Breast epithelium (tissue), 4 donors: ENCODE data around the gene DHX9. TPM values are rescaled to one million over a fixed set of nuclear protein-coding genes. Genes with fewer than 3 reads are reported as not detected.

Experiments used
- DNase-seq, 2 donors: peaks; one replicate each; pipeline ENCODE4 v3.0.0-alpha.2; 2019; ENCODE audit warnings: low spot score in 2 of 2
- H3K27ac ChIP-seq, 2 donors: fragments of 200-600 bp; sonication (generic) in 1 of 2; one replicate each; pipeline ENCODE4 v1.5.1; 2016 to 2019; ENCODE audit warnings: mild to moderate bottlenecking in 1 of 2
- H3K27me3 ChIP-seq, 2 donors: fragments of 200-600 bp; sonication (generic) in 1 of 2; one replicate each; pipeline versions ENCODE4 v1.5.1 to v1.6.0; 2017 to 2019; ENCODE audit warnings: control low read depth in 1 of 2, mild to moderate bottlenecking in 1 of 2
- H3K36me3 ChIP-seq: fragments of 200-600 bp; one replicate; pipeline ENCODE4 v1.5.1; 2019
- H3K4me1 ChIP-seq, 2 donors: fragments of 200-600 bp; sonication (generic); one replicate each; pipeline ENCODE4 v1.5.1; 2016 to 2019; ENCODE audit warnings: control low read depth in 1 of 2
- H3K4me3 ChIP-seq, 3 donors: fragments of 200-600 bp; sonication (generic); 1 replicate in 2 of 3; 2 replicates in 1 of 3; pipeline ENCODE4 v1.5.1; 2016 to 2019; ENCODE audit warnings: mild to moderate bottlenecking in 3 of 3, moderate library complexity in 2 of 3
- H3K9me3 ChIP-seq, 2 donors: fragments of 200-600 bp; sonication (generic) in 1 of 2; one replicate each; pipeline ENCODE4 v1.5.1; 2016 to 2019; ENCODE audit warnings: control low read depth in 1 of 2
- CTCF ChIP-seq, 3 donors: fragments of 450-650 bp; IDR thresholded peaks; one replicate each; pipeline ENCODE4 v1.5.1; 2016 to 2017; ENCODE audit warnings: antibody characterized with exemption in 3 of 3, mild to moderate bottlenecking in 3 of 3, moderate library complexity in 3 of 3
- POLR2A ChIP-seq: fragments of 450-650 bp; IDR thresholded peaks from one replicate; pipeline ENCODE4 v1.6.1; 2016; ENCODE audit warnings: antibody characterized with exemption, mild to moderate bottlenecking, moderate library complexity
- POLR2AphosphoS5 ChIP-seq, 3 donors: sonication (generic); formaldehyde crosslinking; IDR thresholded peaks; one replicate each; pipeline ENCODE4 v1.6.1; 2017; ENCODE audit warnings: antibody characterized with exemption in 3 of 3
- intact Hi-C: fragments of 100-400 bp; cut with DNase I; formaldehyde crosslinking; loops from one replicate; pipeline ENCODE4 v1.15.1; 2023; ENCODE audit warnings: low total_unique reads
- total RNA-seq, 3 donors: library from RNA; depleted of rRNA; stranded (reverse); fragments of >200 nt; gene quantifications; one replicate each; pipeline ENCODE4 v1.1.0, GENCODE V29; 2016

Gene DHX9
- total RNA-seq, 3 donors from 2014 or later = 89.3 to 173 (median 134) TPM

GRCh38 chr1:182823220-182823619 lies 15.9 kb upstream of the DHX9 start:
- DNase-seq = no peak
- intact Hi-C loops = no loop called here
- H3K9me3 ChIP-seq = no peaks in the 10 kb centered on the region
- H3K27me3 ChIP-seq = no peaks in the 10 kb centered on the region
- TF ChIP-seq CTCF (IDR thresholded peaks at IDR 0.05) = no peak
- no peak for TF ChIP-seq POLR2AphosphoS5 (IDR thresholded peaks at IDR 0.05)
- no peak for TF ChIP-seq POLR2A
- H3K4me3 ChIP-seq = no peak overlapping the region
- H3K4me1 ChIP-seq = no peaks in the 10 kb centered on the region
- no peak overlapping the region for H3K27ac ChIP-seq
- H3K36me3 ChIP-seq = no peaks in the 10 kb centered on the region

- intact Hi-C loops = no loop called here
- no peaks in the 10 kb centered on the region for H3K4me1 ChIP-seq
- no peak overlapping the region for H3K4me3 ChIP-seq
- no peaks in the 10 kb centered on the region for H3K36me3 ChIP-seq
- TF ChIP-seq POLR2AphosphoS5 (IDR thresholded peaks at IDR 0.05) (no peak), POLR2A (no peak)
- no peak for DNase-seq
- H3K27ac ChIP-seq = no peak overlapping the region
- no peaks in the 10 kb centered on the region for H3K27me3 ChIP-seq
- H3K9me3 ChIP-seq = no peaks in the 10 kb centered on the region
Measured at GRCh38 chr1:182826892-182827291, 12.3 kb upstream of the DHX9 start.

- TF ChIP-seq CTCF (IDR thresholded peaks at IDR 0.05) (no peak), POLR2A (no peak), POLR2AphosphoS5 (IDR thresholded peaks at IDR 0.05) (no peak)
- no peaks in the 10 kb centered on the region for H3K9me3 ChIP-seq
- no peak for DNase-seq
Measured at GRCh38 chr1:182829285-182829932, 9.7 kb upstream of the DHX9 start.

GRCh38 chr1:182833271-182833670 lies 5.9 kb upstream of the DHX9 start:
- intact Hi-C loops = no loop called here
- DNase-seq = no peak
- Histone ChIP-seq H3K4me3 (no peak overlapping the region), H3K4me1 (no peaks in the 10 kb centered on the region), H3K9me3 (no peaks in the 10 kb centered on the region), H3K27ac (no peak overlapping the region), H3K36me3 (no peaks in the 10 kb centered on the region), H3K27me3 (no peaks in the 10 kb centered on the region)
- no peak for TF ChIP-seq POLR2AphosphoS5 (IDR thresholded peaks at IDR 0.05)
- no peak for TF ChIP-seq POLR2A
- no peak for TF ChIP-seq CTCF (IDR thresholded peaks at IDR 0.05)

More at GRCh38 chr1:182829285-182829932, 9.7 kb upstream of the DHX9 start:
- Histone ChIP-seq H3K27me3 (no peaks in the 10 kb centered on the region), H3K36me3 (no peaks in the 10 kb centered on the region), H3K4me1 (no peaks in the 10 kb centered on the region), H3K4me3 (no peak overlapping the region), H3K27ac (no peak overlapping the region)
- intact Hi-C loops = loop anchor here (1.0 kb wide), 1 partner anchor 10 kb away; no protein-coding TSS in a partner anchor

GRCh38 chr1:182834326-182834725 lies 4.8 kb upstream of the DHX9 start:
- no peak overlapping the region for H3K27ac ChIP-seq
- H3K9me3 ChIP-seq = no peaks in the 10 kb centered on the region
- TF ChIP-seq POLR2A = no peak
- H3K4me3 ChIP-seq = no peak overlapping the region
- intact Hi-C loops = no loop called here
- no peaks in the 10 kb centered on the region for H3K36me3 ChIP-seq
- no peaks in the 10 kb centered on the region for H3K27me3 ChIP-seq
- H3K4me1 ChIP-seq = no peaks in the 10 kb centered on the region
- DNase-seq = no peak

- Histone ChIP-seq H3K27me3 (no peaks in the 10 kb centered on the region), H3K4me1 (no peaks in the 10 kb centered on the region), H3K27ac (no peak overlapping the region), H3K4me3 (no peak overlapping the region), H3K9me3 (no peaks in the 10 kb centered on the region), H3K36me3 (no peaks in the 10 kb centered on the region)
- intact Hi-C loops = loop anchor here (5.0 kb wide), 1 partner anchor 1244 kb away; no protein-coding TSS in a partner anchor
- TF ChIP-seq CTCF (IDR thresholded peaks at IDR 0.05) (no peak), POLR2AphosphoS5 (IDR thresholded peaks at IDR 0.05) (no peak), POLR2A (no peak)
- no peak for DNase-seq
Measured at GRCh38 chr1:182835806-182836205, 3.3 kb upstream of the DHX9 start.
